Keratinocyte (primary cell): ENCODE results near the gene ANKRD44.

Experiments used
- EZH2 ChIP-seq: IDR thresholded peaks from one replicate; pipeline ENCODE4 v1.6.1; 2012; ENCODE audit warnings: inconsistent platforms, mild to moderate bottlenecking, low read length, moderate library complexity
- TF ChIP-seq, protein P1 (sequence below), 3 experiments: IDR thresholded peaks in 1 of 3; conservative IDR thresholded peaks in 1 of 3; optimal IDR thresholded peaks in 1 of 3; 2 replicates in 2 of 3; 3 replicates in 1 of 3; pipeline versions ENCODE3 to v1.5.1; 2011; ENCODE audit warnings: low read length in 3 of 3, mild to moderate bottlenecking in 3 of 3, moderate library complexity in 2 of 3, control low read depth in 1 of 3, inconsistent platforms in 1 of 3; ENCODE audit not compliant: insufficient read depth in 2 of 3; ENCODE audit errors: extremely low read depth in 1 of 3

DNA sequence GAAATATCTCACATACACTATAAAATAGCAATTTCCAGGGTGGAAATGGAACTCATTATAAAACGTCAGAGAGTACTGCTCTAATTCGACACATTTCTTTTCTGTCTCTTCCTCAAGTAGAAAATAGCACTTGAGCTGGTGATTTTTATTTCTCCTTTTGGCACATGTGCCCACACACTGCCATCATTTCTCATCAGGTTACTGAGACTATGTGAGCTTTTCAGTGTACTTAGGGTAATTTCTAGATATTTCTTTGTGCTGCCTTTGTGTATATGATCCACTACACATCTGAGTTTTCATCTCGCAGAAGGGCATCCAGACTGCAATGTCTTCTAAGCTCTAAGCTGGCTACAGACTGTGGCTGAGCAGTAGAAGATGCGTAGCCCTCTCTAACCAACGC lies 321.9 kb downstream of the ANKRD44 start:
- TF ChIP-seq, protein P1, sequence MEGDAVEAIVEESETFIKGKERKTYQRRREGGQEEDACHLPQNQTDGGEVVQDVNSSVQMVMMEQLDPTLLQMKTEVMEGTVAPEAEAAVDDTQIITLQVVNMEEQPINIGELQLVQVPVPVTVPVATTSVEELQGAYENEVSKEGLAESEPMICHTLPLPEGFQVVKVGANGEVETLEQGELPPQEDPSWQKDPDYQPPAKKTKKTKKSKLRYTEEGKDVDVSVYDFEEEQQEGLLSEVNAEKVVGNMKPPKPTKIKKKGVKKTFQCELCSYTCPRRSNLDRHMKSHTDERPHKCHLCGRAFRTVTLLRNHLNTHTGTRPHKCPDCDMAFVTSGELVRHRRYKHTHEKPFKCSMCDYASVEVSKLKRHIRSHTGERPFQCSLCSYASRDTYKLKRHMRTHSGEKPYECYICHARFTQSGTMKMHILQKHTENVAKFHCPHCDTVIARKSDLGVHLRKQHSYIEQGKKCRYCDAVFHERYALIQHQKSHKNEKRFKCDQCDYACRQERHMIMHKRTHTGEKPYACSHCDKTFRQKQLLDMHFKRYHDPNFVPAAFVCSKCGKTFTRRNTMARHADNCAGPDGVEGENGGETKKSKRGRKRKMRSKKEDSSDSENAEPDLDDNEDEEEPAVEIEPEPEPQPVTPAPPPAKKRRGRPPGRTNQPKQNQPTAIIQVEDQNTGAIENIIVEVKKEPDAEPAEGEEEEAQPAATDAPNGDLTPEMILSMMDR (optimal IDR thresholded peaks at IDR 0.05 in 1 of 3, IDR thresholded peaks at IDR 0.05 in 1 of 3, conservative IDR thresholded peaks at IDR 0.05 in 1 of 3; ENCODE audit: extremely low read depth in 1 of 3, insufficient read depth in 2 of 3, low read length in 3 of 3): no peak
- no peak for TF ChIP-seq EZH2
